Measurements from ENCODE around the gene ZNF366. TPM values are rescaled to one million over a fixed set of nuclear protein-coding genes. Genes with fewer than 3 reads are reported as not detected.

ZNF366 gene
- total and polyA plus RNA-seq, 2 experiments from 2014 or later, result not detected

DNA sequence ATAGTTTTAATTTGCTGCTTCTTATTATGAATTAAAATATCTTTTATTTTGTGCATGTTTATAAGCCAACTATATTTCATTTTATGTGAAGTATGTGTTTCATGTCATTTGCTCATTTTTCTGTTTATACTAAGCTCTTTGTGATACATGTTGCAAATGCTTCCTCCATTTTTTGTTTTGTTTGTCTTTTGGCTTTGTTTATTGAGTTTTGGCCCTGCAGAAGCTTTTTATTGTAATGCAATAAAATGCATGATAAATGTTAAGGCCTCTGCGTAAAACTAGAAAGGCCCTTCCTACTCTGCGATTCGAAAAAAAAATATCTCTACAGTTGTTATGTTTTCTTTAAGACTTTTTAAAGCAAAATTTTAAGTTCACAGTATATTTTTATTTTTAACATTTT, 9.4 kb downstream of the ZNF366 start:
- Histone ChIP-seq H3K4me1 (ENCODE audit: low read depth) (no peaks in the 10 kb centered on the region), H3K27me3 (no peaks in the 10 kb centered on the region), H3K36me3 (no peaks in the 10 kb centered on the region), H3K27ac (no peak overlapping the region), H3K4me3 (no peak overlapping the region), H3K9me3 (ENCODE audit: low read depth) (no peaks in the 10 kb centered on the region)
- DNase-seq (ENCODE audit: low read depth in 1 of 2, low spot score in 1 of 2), result no peak
- no peak for TF ChIP-seq CTCF (IDR thresholded peaks at IDR 0.05; ENCODE audit: low read depth, low read length)

GRCh38 chr5:72495410-72495809, 11.8 kb downstream of the ZNF366 start:
- DNase-seq (ENCODE audit: low read depth in 1 of 2, low spot score in 1 of 2), result no peak
- Histone ChIP-seq H3K27ac (no peak overlapping the region), H3K27me3 (no peaks in the 10 kb centered on the region), H3K4me3 (no peak overlapping the region), H3K36me3 (no peaks in the 10 kb centered on the region), H3K9me3 (ENCODE audit: low read depth) (no peaks in the 10 kb centered on the region), H3K4me1 (ENCODE audit: low read depth) (no peaks in the 10 kb centered on the region)
- TF ChIP-seq CTCF (IDR thresholded peaks at IDR 0.05; ENCODE audit: low read depth, low read length), result no peak

GRCh38 chr5:72494623-72495124, 12.5 kb downstream of the ZNF366 start:
- Histone ChIP-seq H3K27ac (no peak overlapping the region), H3K27me3 (no peaks in the 10 kb centered on the region), H3K9me3 (ENCODE audit: low read depth) (no peaks in the 10 kb centered on the region), H3K36me3 (no peaks in the 10 kb centered on the region), H3K4me1 (ENCODE audit: low read depth) (no peaks in the 10 kb centered on the region), H3K4me3 (no peak overlapping the region)
- TF ChIP-seq CTCF (IDR thresholded peaks at IDR 0.05; ENCODE audit: low read depth, low read length), result no peak
- DNase-seq (ENCODE audit: low read depth in 1 of 2, low spot score in 1 of 2), result no peak

GRCh38 chr5:72489536-72489935, 17.7 kb downstream of the ZNF366 start:
- Histone ChIP-seq H3K36me3 (no peaks in the 10 kb centered on the region), H3K4me3 (no peak overlapping the region), H3K27me3 (no peaks in the 10 kb centered on the region), H3K27ac (no peak overlapping the region), H3K9me3 (ENCODE audit: low read depth) (no peaks in the 10 kb centered on the region), H3K4me1 (ENCODE audit: low read depth) (peaks cover 8% of the 10 kb centered on the region)
- no peak for TF ChIP-seq CTCF (IDR thresholded peaks at IDR 0.05; ENCODE audit: low read depth, low read length)
- DNase-seq (ENCODE audit: low read depth in 1 of 2, low spot score in 1 of 2), result no peak

DNA sequence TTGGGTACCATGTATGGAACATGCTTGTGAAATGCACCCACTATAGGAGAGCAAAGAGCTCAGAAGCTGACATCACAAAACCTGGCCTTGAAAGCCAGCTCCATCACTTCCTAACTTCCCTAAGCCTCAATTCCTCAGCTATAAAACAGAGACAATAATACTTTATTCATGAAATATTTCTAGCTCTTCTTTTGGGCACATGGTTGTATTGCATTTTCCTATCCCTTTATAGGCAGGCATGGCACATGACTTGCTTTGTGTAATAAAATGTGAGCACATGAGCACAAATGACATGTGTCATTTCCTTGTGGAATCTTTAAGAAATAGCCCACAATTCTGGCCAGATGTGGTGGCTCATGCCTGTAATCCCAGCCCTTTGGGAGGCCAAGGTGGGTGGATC, 18.5 kb downstream of the ZNF366 start:
- Histone ChIP-seq H3K36me3 (no peaks in the 10 kb centered on the region), H3K9me3 (ENCODE audit: low read depth) (no peaks in the 10 kb centered on the region), H3K27me3 (no peaks in the 10 kb centered on the region), H3K4me3 (no peak overlapping the region), H3K4me1 (ENCODE audit: low read depth) (peaks cover 8% of the 10 kb centered on the region), H3K27ac (no peak overlapping the region)
- DNase-seq (ENCODE audit: low read depth in 1 of 2, low spot score in 1 of 2), result no peak
- no peak for TF ChIP-seq CTCF (IDR thresholded peaks at IDR 0.05; ENCODE audit: low read depth, low read length)

GRCh38 chr5:72487177-72487576, 20.0 kb downstream of the ZNF366 start:
- Histone ChIP-seq H3K4me3 (no peak overlapping the region), H3K9me3 (ENCODE audit: low read depth) (no peaks in the 10 kb centered on the region), H3K4me1 (ENCODE audit: low read depth) (peaks cover 8% of the 10 kb centered on the region), H3K27me3 (no peaks in the 10 kb centered on the region), H3K36me3 (no peaks in the 10 kb centered on the region), H3K27ac (peak overlapping the region; percentile 35)
- DNase-seq (ENCODE audit: low read depth in 1 of 2, low spot score in 1 of 2), result no peak
- TF ChIP-seq CTCF (IDR thresholded peaks at IDR 0.05; ENCODE audit: low read depth, low read length), result no peak
